Measurements from ENCODE around the gene PCDHB16.
"Not testable (repeated sequence)": the region's sequence is repeated elsewhere in the genome, so short reads cannot be mapped to it uniquely, and the experiment has no call there.

The PCDHB16 gene

DNA sequence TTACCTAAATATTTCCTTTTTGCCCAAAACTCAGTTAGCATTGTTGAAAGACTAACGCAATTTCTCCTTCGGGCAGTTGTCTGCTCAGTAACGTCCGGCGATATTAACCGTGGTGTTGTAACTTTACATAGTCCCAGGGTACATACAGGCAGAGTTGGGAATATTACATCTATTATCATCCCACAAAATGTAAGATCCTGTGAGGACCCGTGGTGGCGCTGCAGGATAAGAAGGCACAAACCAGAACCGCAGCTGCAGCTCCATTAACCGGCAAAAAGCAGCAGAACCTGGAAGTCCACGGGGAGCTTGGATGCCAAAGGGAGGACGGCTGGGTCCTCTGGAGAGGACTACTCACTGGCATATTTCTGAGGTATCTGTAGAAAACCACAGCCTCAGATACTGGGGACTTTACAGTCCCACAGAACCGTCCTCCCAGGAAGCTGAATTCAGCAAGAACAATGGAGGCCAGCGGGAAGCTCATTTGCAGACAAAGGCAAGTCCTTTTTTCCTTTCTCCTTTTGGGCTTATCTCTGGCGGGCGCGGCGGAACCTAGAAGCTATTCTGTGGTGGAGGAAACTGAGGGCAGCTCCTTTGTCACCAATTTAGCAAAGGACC lies 4.5 kb upstream of the PCDHB16 start, which contains the start of gene PCDHB8:
PCDHB8 (plus strand) TSS at position 214 of the 615 bp plus-strand sequence; CDS start at position 459, 245 bp downstream.
- not testable (repeated sequence) for DNase-seq (ENCODE audit: low spot score); H3K4me1 ChIP-seq (ENCODE audit: control insufficient read depth in 2 of 2, insufficient read depth in 1 of 2, low read depth in 1 of 2, low read length in 2 of 2); H4K8ac ChIP-seq (ENCODE audit: low read depth, low read length); H3K4ac ChIP-seq (ENCODE audit: low read length); H2BK5ac ChIP-seq (ENCODE audit: low read length); H4K91ac ChIP-seq (ENCODE audit: low read depth, low read length, poor library complexity); H2BK15ac ChIP-seq (ENCODE audit: low read length); H2AFZ ChIP-seq (ENCODE audit: low read length); H3K4me3 ChIP-seq (ENCODE audit: low read length in 2 of 2); H3K27ac ChIP-seq (replicated peaks; ENCODE audit: low read length); H3K14ac ChIP-seq (ENCODE audit: low read length); H3K36me3 ChIP-seq (replicated peaks in 1 of 2; ENCODE audit: control insufficient read depth in 2 of 2, insufficient read depth in 2 of 2, low read length in 2 of 2); H2BK12ac ChIP-seq (ENCODE audit: low read length); H3K27me3 ChIP-seq (ENCODE audit: control insufficient read depth in 3 of 3, insufficient read depth in 3 of 3, low read depth in 1 of 3, low read length in 3 of 3); H3K4me2 ChIP-seq (ENCODE audit: insufficient read depth, low read length, poor library complexity, severe bottlenecking); H3K9ac ChIP-seq (ENCODE audit: low read depth, low read length, poor library complexity); H3K79me1 ChIP-seq (ENCODE audit: low read depth, low read length); H2BK120ac ChIP-seq (ENCODE audit: low read depth, low read length); H3K18ac ChIP-seq (ENCODE audit: low read length); H2AK5ac ChIP-seq (ENCODE audit: low read depth, low read length); H3K23ac ChIP-seq (ENCODE audit: low read depth, low read length, poor library complexity)
- H3K9me3 ChIP-seq (replicated peaks in 1 of 2; ENCODE audit: control insufficient read depth in 2 of 2, insufficient read depth in 1 of 2, low read depth in 1 of 2, low read length in 2 of 2) = peaks cover 11 to 14% of the 10 kb centered on the region in 2 donors
- WGBS, 2 donors (ENCODE audit: extremely low coverage in 2 of 2, insufficient read length in 2 of 2, insufficient replicate concordance in 1 of 2) = no CpG with 5 or more reads among the region's 18 CpGs

DNA sequence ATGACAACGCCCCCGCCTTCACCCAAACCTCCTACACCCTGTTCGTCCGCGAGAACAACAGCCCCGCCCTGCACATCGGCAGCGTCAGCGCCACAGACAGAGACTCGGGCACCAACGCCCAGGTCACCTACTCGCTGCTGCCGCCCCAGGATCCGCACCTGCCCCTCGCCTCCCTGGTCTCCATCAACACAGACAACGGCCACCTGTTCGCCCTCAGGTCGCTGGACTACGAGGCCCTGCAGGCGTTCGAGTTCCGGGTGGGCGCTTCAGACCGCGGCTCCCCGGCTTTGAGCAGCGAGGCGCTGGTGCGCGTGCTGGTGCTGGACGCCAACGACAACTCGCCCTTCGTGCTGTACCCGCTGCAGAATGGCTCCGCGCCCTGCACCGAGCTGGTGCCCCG lies 2.8 kb upstream of the PCDHB16 start:
- not testable (repeated sequence) for H4K91ac ChIP-seq (ENCODE audit: low read depth, low read length, poor library complexity); H3K4me3 ChIP-seq (ENCODE audit: low read length in 2 of 2); H2AFZ ChIP-seq (ENCODE audit: low read length); H3K27ac ChIP-seq (replicated peaks; ENCODE audit: low read length); H3K23ac ChIP-seq (ENCODE audit: low read depth, low read length, poor library complexity); H2BK120ac ChIP-seq (ENCODE audit: low read depth, low read length); H2BK12ac ChIP-seq (ENCODE audit: low read length); H3K9ac ChIP-seq (ENCODE audit: low read depth, low read length, poor library complexity); H3K36me3 ChIP-seq (replicated peaks in 1 of 2; ENCODE audit: control insufficient read depth in 2 of 2, insufficient read depth in 2 of 2, low read length in 2 of 2); H3K18ac ChIP-seq (ENCODE audit: low read length); H2BK5ac ChIP-seq (ENCODE audit: low read length); H3K4me1 ChIP-seq (ENCODE audit: control insufficient read depth in 2 of 2, insufficient read depth in 1 of 2, low read depth in 1 of 2, low read length in 2 of 2); H3K79me1 ChIP-seq (ENCODE audit: low read depth, low read length); H2BK15ac ChIP-seq (ENCODE audit: low read length); H3K4me2 ChIP-seq (ENCODE audit: insufficient read depth, low read length, poor library complexity, severe bottlenecking); H3K14ac ChIP-seq (ENCODE audit: low read length); H3K4ac ChIP-seq (ENCODE audit: low read length); H4K8ac ChIP-seq (ENCODE audit: low read depth, low read length); H3K27me3 ChIP-seq (ENCODE audit: control insufficient read depth in 3 of 3, insufficient read depth in 3 of 3, low read depth in 1 of 3, low read length in 3 of 3); DNase-seq (ENCODE audit: low spot score); H2AK5ac ChIP-seq (ENCODE audit: low read depth, low read length)
- WGBS, 2 donors (ENCODE audit: extremely low coverage in 2 of 2, insufficient read length in 2 of 2, insufficient replicate concordance in 1 of 2) = no CpG with 5 or more reads among the region's 39 CpGs
- H3K9me3 ChIP-seq (replicated peaks in 1 of 2; ENCODE audit: control insufficient read depth in 2 of 2, insufficient read depth in 1 of 2, low read depth in 1 of 2, low read length in 2 of 2) = peaks cover 7 to 12% of the 10 kb centered on the region in 2 donors

DNA sequence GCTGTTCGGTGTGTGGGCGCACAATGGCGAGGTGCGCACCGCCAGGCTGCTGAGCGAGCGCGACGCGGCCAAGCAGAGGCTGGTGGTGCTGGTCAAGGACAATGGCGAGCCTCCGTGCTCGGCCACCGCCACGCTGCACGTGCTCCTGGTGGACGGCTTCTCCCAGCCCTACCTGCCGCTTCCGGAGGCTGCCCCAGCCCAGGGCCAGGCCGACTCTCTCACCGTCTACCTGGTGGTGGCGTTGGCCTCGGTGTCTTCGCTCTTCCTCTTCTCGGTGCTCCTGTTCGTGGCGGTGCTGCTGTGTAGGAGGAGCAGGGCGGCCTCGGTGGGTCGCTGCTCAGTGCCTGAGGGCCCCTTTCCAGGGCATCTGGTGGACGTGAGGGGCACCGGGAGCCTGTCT lies 2.3 kb upstream of the PCDHB16 start:
- H3K4me1 ChIP-seq (ENCODE audit: control insufficient read depth in 2 of 2, insufficient read depth in 1 of 2, low read depth in 1 of 2, low read length in 2 of 2); H4K8ac ChIP-seq (ENCODE audit: low read depth, low read length); H2AK5ac ChIP-seq (ENCODE audit: low read depth, low read length); H3K4ac ChIP-seq (ENCODE audit: low read length); H3K18ac ChIP-seq (ENCODE audit: low read length); H3K79me1 ChIP-seq (ENCODE audit: low read depth, low read length); H3K27me3 ChIP-seq (ENCODE audit: control insufficient read depth in 3 of 3, insufficient read depth in 3 of 3, low read depth in 1 of 3, low read length in 3 of 3); H2BK12ac ChIP-seq (ENCODE audit: low read length); H2BK5ac ChIP-seq (ENCODE audit: low read length); H3K4me3 ChIP-seq (ENCODE audit: low read length in 2 of 2); H3K4me2 ChIP-seq (ENCODE audit: insufficient read depth, low read length, poor library complexity, severe bottlenecking); H2AFZ ChIP-seq (ENCODE audit: low read length); H4K91ac ChIP-seq (ENCODE audit: low read depth, low read length, poor library complexity); H3K36me3 ChIP-seq (replicated peaks in 1 of 2; ENCODE audit: control insufficient read depth in 2 of 2, insufficient read depth in 2 of 2, low read length in 2 of 2); H2BK15ac ChIP-seq (ENCODE audit: low read length); H3K23ac ChIP-seq (ENCODE audit: low read depth, low read length, poor library complexity); DNase-seq (ENCODE audit: low spot score); H2BK120ac ChIP-seq (ENCODE audit: low read depth, low read length); H3K27ac ChIP-seq (replicated peaks; ENCODE audit: low read length): not testable (repeated sequence)
- Histone ChIP-seq H3K14ac (ENCODE audit: low read length) (peak overlapping the region; percentile 8), H3K9ac (ENCODE audit: low read depth, low read length, poor library complexity) (peak overlapping the region; percentile 70), H3K9me3 (replicated peaks in 1 of 2; ENCODE audit: control insufficient read depth in 2 of 2, insufficient read depth in 1 of 2, low read depth in 1 of 2, low read length in 2 of 2) (peaks cover 7 to 16% of the 10 kb centered on the region in 2 donors)
- no CpG with 5 or more reads among the region's 32 CpGs for WGBS, 2 donors (ENCODE audit: extremely low coverage in 2 of 2, insufficient read length in 2 of 2, insufficient replicate concordance in 1 of 2)

DNA sequence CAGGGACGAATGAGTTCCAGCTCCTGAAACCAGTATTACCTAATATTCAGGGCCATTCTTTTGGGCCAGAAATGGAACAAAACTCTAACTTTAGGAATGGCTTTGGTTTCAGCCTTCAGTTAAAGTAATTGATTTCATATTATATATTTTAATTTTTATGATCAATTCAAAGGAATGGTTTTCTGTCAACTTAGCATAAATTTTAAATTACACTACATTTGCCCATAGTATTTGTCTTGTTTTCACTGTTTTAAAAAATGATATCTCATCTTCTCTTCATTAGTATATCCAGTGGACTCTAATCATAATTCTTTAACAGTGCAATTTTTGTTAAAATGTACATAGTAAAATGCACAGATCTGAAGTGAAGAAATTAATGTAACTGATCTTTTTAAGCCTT lies 1.9 kb upstream of the PCDHB16 start:
- Histone ChIP-seq H4K91ac (ENCODE audit: low read depth, low read length, poor library complexity) (no peak overlapping the region), H3K18ac (ENCODE audit: low read length) (no peak overlapping the region), H4K8ac (ENCODE audit: low read depth, low read length) (no peak overlapping the region), H2BK120ac (ENCODE audit: low read depth, low read length) (no peak overlapping the region), H3K79me1 (ENCODE audit: low read depth, low read length) (peaks cover 2% of the 10 kb centered on the region), H3K27ac (replicated peaks; ENCODE audit: low read length) (no peak overlapping the region), H3K23ac (ENCODE audit: low read depth, low read length, poor library complexity) (no peak overlapping the region), H3K4me2 (ENCODE audit: insufficient read depth, low read length, poor library complexity, severe bottlenecking) (no peak overlapping the region), H3K14ac (ENCODE audit: low read length) (no peak overlapping the region), H2BK5ac (ENCODE audit: low read length) (no peak overlapping the region), H2BK12ac (ENCODE audit: low read length) (no peak overlapping the region), H3K4ac (ENCODE audit: low read length) (no peak overlapping the region), H3K36me3 (replicated peaks in 1 of 2; ENCODE audit: control insufficient read depth in 2 of 2, insufficient read depth in 2 of 2, low read length in 2 of 2) (no peaks in the 10 kb centered on the region), H3K4me1 (ENCODE audit: control insufficient read depth in 2 of 2, insufficient read depth in 1 of 2, low read depth in 1 of 2, low read length in 2 of 2) (no peaks in the 10 kb centered on the region), H2AK5ac (ENCODE audit: low read depth, low read length) (no peak overlapping the region), H3K9me3 (replicated peaks in 1 of 2; ENCODE audit: control insufficient read depth in 2 of 2, insufficient read depth in 1 of 2, low read depth in 1 of 2, low read length in 2 of 2) (peaks cover 7 to 19% of the 10 kb centered on the region in 2 donors), H3K27me3 (ENCODE audit: control insufficient read depth in 3 of 3, insufficient read depth in 3 of 3, low read depth in 1 of 3, low read length in 3 of 3) (no peaks in the 10 kb centered on the region), H2AFZ (ENCODE audit: low read length) (no peak overlapping the region), H3K4me3 (ENCODE audit: low read length in 2 of 2) (no peak overlapping the region), H2BK15ac (ENCODE audit: low read length) (no peak overlapping the region), H3K9ac (ENCODE audit: low read depth, low read length, poor library complexity) (no peak overlapping the region)
- no CpG with 5 or more reads among the region's 1 CpG for WGBS, 2 donors (ENCODE audit: extremely low coverage in 2 of 2, insufficient read length in 2 of 2, insufficient replicate concordance in 1 of 2)
- no peak for DNase-seq (ENCODE audit: low spot score)

Data from neuronal stem cell (in vitro differentiated cells).